Lower leg skin (tissue), 4 donors: ENCODE data around the gene JMJD6. TPM values are rescaled to one million over a fixed set of nuclear protein-coding genes. Genes with fewer than 3 reads are reported as not detected.
"Not testable (repeated sequence)": the region's sequence is repeated elsewhere in the genome, so short reads cannot be mapped to it uniquely, and the experiment has no call there.

Experiments
- DNase-seq, 2 donors: peaks; one replicate each; pipeline ENCODE4 v3.0.0-alpha.2; 2019; ENCODE audit warnings: low spot score in 2 of 2
- H3K4me3 ChIP-seq: fragments of 200-600 bp; sonication (generic); 2 replicates; pipeline ENCODE4 v1.5.1; 2017; ENCODE audit warnings: mild to moderate bottlenecking, low read depth; ENCODE audit not compliant: poor library complexity, severe bottlenecking
- CTCF ChIP-seq, 3 donors: fragments of 450-650 bp; IDR thresholded peaks; one replicate each; pipeline ENCODE4 v1.5.1; 2016; ENCODE audit warnings: antibody characterized with exemption in 3 of 3, mild to moderate bottlenecking in 3 of 3, moderate library complexity in 2 of 3
- POLR2A ChIP-seq, 2 donors: fragments of 450-650 bp; IDR thresholded peaks; one replicate each; pipeline ENCODE4 v1.6.1; 2016 to 2017; ENCODE audit warnings: antibody characterized with exemption in 2 of 2, mild to moderate bottlenecking in 1 of 2, moderate library complexity in 1 of 2
- WGBS, 2 donors: methylation state at CpG; one replicate each; pipeline ENCODE4 v1.1.5; 2018; 5-methylcytosine and 5-hydroxymethylcytosine counted together
- intact Hi-C: fragments of 100-400 bp; cut with DNase I; formaldehyde crosslinking; loops from one replicate; pipeline ENCODE4 v1.15.0; 2023; ENCODE audit warnings: low total_unique reads
- total RNA-seq, 4 donors: library from RNA; depleted of rRNA; stranded (reverse); fragments of >200 nt; gene quantifications; one replicate each; pipeline ENCODE4 v1.1.0, GENCODE V29; 2016

JMJD6 gene
- total RNA-seq, 4 donors from 2014 or later, result 16.1 to 28.8 (median 21.0) TPM

DNA sequence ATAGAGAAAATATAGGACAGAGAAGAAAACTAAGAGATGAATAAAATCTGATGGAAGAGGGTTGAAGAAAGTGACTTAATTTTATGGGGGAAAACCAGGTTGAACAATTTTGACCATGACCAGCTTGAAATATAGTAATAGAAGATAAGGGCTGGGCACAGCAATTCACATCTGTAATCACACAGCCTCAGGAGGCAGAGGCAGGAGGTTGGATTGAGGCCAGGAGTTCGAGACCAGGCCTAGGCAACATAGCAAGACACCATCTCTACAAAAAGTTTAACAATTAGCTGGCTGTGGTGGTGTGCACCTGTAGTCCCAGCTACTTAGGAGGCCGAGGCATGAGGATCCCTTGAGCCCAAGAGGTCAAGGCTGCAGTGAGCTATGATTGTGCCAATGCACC is 24.3 kb downstream of the JMJD6 start:
- intact Hi-C loops, result no loop called here
- H3K4me3 ChIP-seq, result no peak overlapping the region
- TF ChIP-seq POLR2A (IDR thresholded peaks at IDR 0.05) (no peak), CTCF (IDR thresholded peaks at IDR 0.05) (no peak)
- DNase-seq, result no peak
- 41 to 50% methylated on average over 2 of the region's 2 CpGs for whole genome bisulfite sequencing, 2 donors

- TF ChIP-seq POLR2A (IDR thresholded peaks at IDR 0.05) (no peak), CTCF (IDR thresholded peaks at IDR 0.05) (no peak)
- DNase-seq, result no peak
- no peak overlapping the region for H3K4me3 ChIP-seq
- intact Hi-C loops, result no loop called here
- 44 to 54% methylated on average over 11 of the region's 11 CpGs for WGBS, 2 donors
These were observed 24.9 kb downstream of the JMJD6 start for GRCh38 chr17:76701471-76701967.

- DNase-seq, result no peak
- no peak for TF ChIP-seq CTCF (IDR thresholded peaks at IDR 0.05)
- no peak for TF ChIP-seq POLR2A (IDR thresholded peaks at IDR 0.05)
- intact Hi-C loops, result no loop called here
- H3K4me3 ChIP-seq, result no peak overlapping the region
- 19 to 22% methylated on average over 32 of the region's 33 CpGs for WGBS, 2 donors
These were observed 25.6 kb downstream of the JMJD6 start for GRCh38 chr17:76700617-76701470.

GRCh38 chr17:76700270-76700616 is 26.2 kb downstream of the JMJD6 start:
- intact Hi-C loops, result no loop called here
- no peak for DNase-seq
- TF ChIP-seq POLR2A (IDR thresholded peaks at IDR 0.05) (no peak), CTCF (IDR thresholded peaks at IDR 0.05) (no peak)
- 23 to 41% methylated on average over 8 of the region's 8 CpGs for WGBS, 2 donors
- H3K4me3 ChIP-seq, result no peak overlapping the region

- WGBS, 2 donors, result 89 to 95% methylated on average over 7 of the region's 7 CpGs
- DNase-seq, result not testable (repeated sequence)
These were observed 27.9 kb downstream of the JMJD6 start for GRCh38 chr17:76698466-76698977.

DNA sequence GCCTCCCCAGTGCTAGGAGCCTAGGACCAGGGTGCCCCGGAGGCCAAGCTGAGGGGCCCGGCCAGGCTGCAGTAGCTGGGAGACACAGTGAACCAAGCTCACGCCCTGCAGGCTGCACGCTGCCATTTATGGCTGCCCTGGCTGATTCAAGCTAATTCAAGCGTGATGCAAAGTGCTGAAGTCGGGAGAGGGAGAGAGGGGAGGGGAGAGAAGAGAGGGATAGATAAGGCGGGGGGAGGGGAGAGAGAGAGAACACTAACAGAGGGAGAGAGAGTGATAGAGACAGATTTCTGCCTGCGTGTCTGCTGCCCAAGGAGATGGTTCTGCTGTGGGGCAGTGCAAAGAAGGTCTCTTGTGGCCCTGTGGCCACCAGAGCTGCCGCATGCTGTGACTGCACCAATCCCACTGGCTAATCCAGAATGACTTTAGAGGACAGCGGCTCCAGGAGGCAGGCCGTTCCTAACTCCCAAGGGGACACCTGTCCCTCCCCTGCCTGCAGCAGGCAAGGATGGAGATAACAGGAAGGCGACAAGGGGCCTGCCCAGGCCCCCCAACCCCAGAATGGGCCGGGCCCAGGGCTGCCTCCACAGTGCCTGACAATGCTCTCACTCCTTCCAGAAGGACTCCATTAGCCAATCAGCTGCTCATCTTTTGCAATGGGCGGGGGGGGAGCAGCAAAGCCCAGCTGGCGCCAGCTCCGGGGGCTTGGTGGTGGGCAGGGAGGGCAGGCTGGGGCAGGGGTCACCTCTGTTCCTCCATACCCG is 28.5 kb downstream of the JMJD6 start:
- TF ChIP-seq POLR2A (IDR thresholded peaks at IDR 0.05), result no peak
- no peak for TF ChIP-seq CTCF (IDR thresholded peaks at IDR 0.05)
- 59 to 60% methylated on average over 14 to 16 of the region's 17 CpGs for WGBS, 2 donors
- intact Hi-C loops, result no loop called here
- H3K4me3 ChIP-seq, result no peak overlapping the region
- no peak for DNase-seq

More at GRCh38 chr17:76698466-76698977, 27.9 kb downstream of the JMJD6 start:
- H3K4me3 ChIP-seq, intact Hi-C loops: not testable (repeated sequence)
